Right lobe of liver (tissue), 4 donors: ENCODE measurements around the gene IFI27L1.

ENCODE experiments used
- POLR2A ChIP-seq: fragments of 450-650 bp; IDR thresholded peaks from one replicate; pipeline ENCODE4 v1.6.1; 2017; ENCODE audit warnings: antibody characterized with exemption, mild to moderate bottlenecking
- TF ChIP-seq, protein P1 (sequence below), 4 donors: fragments of 200-600 bp in 3 of 4; fragments of 450-650 bp in 1 of 4; IDR thresholded peaks; one replicate each; pipeline versions ENCODE4 v1.5.1 to v1.8.0; 2016 to 2022; ENCODE audit warnings: antibody characterized with exemption in 4 of 4, mild to moderate bottlenecking in 2 of 4
- donor health status: DM: no; HTN: no; CAD: no.
- donor health status: DM: no; HTN: no; CAD: no.
- donor health status: DM: no; HTN: yes; CAD: no.

DNA sequence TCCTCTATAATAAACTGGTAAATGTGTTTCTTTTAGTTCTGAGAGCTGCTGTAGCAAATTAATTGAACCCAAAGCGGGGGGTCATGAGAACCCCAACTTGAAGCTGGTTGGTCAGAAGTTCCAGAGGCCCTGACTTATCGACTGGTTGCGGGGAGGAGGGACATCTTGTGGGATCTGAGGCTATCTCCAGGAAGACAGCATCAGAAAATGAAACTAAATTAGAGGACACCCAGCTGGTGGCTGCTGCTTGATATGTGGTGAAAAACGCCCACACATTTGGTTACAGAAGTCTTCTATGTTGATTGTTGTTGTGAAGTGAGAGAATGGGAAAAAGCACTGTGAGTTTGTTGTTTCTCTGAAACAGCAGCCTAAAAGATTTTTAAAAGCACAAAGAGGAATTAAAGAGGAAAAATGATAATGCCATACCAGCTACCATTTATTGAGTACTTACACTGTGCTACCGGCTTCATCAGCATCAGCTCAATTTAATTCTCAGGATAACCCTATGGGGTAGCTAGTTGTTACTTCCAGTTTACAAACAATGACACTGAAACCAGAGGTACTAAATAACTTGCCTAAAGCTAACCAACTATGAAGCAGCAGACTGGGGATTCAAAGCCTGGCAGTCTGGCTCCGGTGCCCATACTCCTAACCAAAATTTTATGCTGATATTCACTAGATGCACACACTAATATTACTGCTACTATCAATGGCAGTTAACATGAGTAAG lies 24.4 kb upstream of the IFI27L1 start:
- TF ChIP-seq, protein P1, sequence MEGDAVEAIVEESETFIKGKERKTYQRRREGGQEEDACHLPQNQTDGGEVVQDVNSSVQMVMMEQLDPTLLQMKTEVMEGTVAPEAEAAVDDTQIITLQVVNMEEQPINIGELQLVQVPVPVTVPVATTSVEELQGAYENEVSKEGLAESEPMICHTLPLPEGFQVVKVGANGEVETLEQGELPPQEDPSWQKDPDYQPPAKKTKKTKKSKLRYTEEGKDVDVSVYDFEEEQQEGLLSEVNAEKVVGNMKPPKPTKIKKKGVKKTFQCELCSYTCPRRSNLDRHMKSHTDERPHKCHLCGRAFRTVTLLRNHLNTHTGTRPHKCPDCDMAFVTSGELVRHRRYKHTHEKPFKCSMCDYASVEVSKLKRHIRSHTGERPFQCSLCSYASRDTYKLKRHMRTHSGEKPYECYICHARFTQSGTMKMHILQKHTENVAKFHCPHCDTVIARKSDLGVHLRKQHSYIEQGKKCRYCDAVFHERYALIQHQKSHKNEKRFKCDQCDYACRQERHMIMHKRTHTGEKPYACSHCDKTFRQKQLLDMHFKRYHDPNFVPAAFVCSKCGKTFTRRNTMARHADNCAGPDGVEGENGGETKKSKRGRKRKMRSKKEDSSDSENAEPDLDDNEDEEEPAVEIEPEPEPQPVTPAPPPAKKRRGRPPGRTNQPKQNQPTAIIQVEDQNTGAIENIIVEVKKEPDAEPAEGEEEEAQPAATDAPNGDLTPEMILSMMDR (IDR thresholded peaks at IDR 0.05): no peak
- TF ChIP-seq POLR2A: no peak
